ENCODE data around the gene MED20.

The MED20 gene

DNA sequence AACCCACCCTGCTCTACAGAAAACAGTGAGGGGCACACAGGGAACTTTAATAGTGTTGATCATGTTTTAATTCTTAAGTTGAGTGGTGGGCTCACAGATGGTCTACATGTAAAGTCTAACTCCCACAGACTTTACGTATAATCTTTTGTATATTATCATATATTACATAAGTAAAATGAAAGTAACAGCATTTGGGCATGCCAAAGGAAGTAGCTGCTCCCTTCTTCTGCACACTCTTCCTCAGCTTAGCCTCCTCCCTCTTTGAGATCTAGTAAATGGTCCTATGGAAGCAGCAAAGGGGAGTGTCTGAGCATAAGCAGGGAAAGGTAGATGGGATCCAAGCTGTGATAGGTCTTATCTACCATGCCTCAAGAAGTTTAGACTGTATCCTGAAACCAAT lies 11.2 kb downstream of the MED20 start:
- H3K36me3 ChIP-seq (ENCODE audit: control insufficient read depth, insufficient read depth, low read length): peaks cover 21% of the 10 kb centered on the region
- H3K4me1 ChIP-seq (ENCODE audit: control insufficient read depth, insufficient read depth, low read length): no peaks in the 10 kb centered on the region
- H3K4me3 ChIP-seq (ENCODE audit: insufficient read depth, low read depth, low read length): no peak overlapping the region
- 100% methylated on average over 1 of the region's 1 CpG; no CpG with 5 or more reads in 1 of the 2 experiments for WGBS, 2 experiments
- no peaks in the 10 kb centered on the region for H3K9me3 ChIP-seq (ENCODE audit: control insufficient read depth, low read length)
- H3K27ac ChIP-seq (ENCODE audit: insufficient read depth, low read depth, low read length, poor library complexity, severe bottlenecking): no peak overlapping the region
- no peaks in the 10 kb centered on the region for H3K27me3 ChIP-seq (ENCODE audit: control insufficient read depth, insufficient read depth, low read length, poor library complexity, severe bottlenecking)

DNA sequence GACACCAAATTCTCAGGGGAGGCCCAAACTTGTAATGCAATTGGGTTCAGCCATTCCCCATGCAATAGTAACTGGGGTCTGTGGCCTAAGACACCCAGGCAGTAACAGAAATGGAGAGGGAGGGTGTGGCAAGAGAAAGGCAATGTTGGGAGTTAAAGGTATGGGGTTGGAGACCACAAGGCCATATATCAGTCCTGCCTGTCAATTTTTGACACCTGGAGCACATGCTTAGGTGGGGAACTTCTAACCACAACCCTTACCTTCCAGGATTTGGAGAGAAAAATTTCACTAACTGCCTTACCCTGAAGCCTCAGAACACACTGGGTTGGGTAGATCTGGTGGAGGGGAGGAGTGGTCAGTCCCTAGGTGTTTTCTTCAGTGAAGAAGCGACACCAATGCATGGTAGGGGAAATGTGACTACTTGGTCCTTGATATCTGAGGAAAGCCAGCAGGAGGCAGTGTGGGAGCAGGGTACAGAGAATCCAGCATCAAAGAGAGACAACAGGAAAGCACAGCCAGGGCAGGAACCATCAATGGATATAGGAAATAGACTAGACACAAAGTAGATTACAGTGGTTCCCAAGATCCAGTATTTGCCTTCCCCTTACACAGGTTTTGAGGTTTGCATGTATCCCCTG lies 18.9 kb downstream of the MED20 start:
- Histone ChIP-seq H3K9me3 (ENCODE audit: control insufficient read depth, low read length) (no peaks in the 10 kb centered on the region), H3K36me3 (ENCODE audit: control insufficient read depth, insufficient read depth, low read length) (peaks cover 19% of the 10 kb centered on the region), H3K4me3 (ENCODE audit: insufficient read depth, low read depth, low read length) (no peak overlapping the region), H3K27ac (ENCODE audit: insufficient read depth, low read depth, low read length, poor library complexity, severe bottlenecking) (no peak overlapping the region), H3K27me3 (ENCODE audit: control insufficient read depth, insufficient read depth, low read length, poor library complexity, severe bottlenecking) (no peaks in the 10 kb centered on the region), H3K4me1 (ENCODE audit: control insufficient read depth, insufficient read depth, low read length) (no peaks in the 10 kb centered on the region)
- whole genome bisulfite sequencing, 2 experiments: 89 to 90% methylated on average over 1 of the region's 1 CpG

DNA sequence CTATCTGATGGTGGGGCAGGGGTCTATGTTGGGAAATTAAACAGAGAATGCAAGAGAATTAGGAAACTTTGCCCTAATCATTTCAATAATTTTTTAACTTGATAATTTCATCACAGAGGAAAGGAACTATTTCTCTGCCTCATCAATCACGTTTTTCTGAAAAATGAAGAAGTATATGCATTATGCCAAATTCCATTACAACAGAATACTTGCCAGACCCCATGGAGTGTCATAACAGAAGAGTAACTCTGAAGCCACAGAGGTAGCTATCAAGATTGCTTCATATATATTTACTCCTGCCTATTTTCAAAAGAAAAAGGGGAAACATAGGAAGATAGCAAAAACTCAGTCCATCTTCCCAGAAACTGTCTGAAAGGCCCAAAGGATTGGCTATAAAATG lies 20.1 kb downstream of the MED20 start:
- H3K4me1 ChIP-seq (ENCODE audit: control insufficient read depth, insufficient read depth, low read length): no peaks in the 10 kb centered on the region
- H3K27me3 ChIP-seq (ENCODE audit: control insufficient read depth, insufficient read depth, low read length, poor library complexity, severe bottlenecking): no peaks in the 10 kb centered on the region
- no peaks in the 10 kb centered on the region for H3K9me3 ChIP-seq (ENCODE audit: control insufficient read depth, low read length)
- H3K27ac ChIP-seq (ENCODE audit: insufficient read depth, low read depth, low read length, poor library complexity, severe bottlenecking): no peak overlapping the region
- H3K4me3 ChIP-seq (ENCODE audit: insufficient read depth, low read depth, low read length): no peak overlapping the region
- peaks cover 11% of the 10 kb centered on the region for H3K36me3 ChIP-seq (ENCODE audit: control insufficient read depth, insufficient read depth, low read length)
- 90 to 100% methylated on average over 1 of the region's 1 CpG for WGBS, 2 experiments

DNA sequence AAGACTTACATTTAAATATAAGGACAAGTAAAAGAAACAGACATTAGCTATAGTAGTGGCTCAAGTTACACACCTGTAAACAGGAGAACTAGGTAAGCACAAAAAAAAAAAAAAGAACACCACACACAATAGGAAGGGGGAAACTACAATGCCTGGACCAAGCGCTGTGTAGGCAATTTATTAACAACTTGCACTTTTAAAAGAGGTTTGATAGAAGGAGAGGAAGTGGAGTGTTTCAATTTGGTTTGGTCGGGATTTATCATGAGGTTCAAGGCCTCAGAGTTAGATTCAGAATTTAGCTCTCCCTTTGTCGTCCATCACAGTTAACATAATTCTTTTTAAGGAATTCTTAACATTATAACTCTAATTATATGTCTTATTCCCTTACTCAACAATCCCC lies 24.7 kb downstream of the MED20 start:
- whole genome bisulfite sequencing, 2 experiments: 44 to 66% methylated on average over 1 to 3 of the region's 3 CpGs
- H3K27me3 ChIP-seq (ENCODE audit: control insufficient read depth, insufficient read depth, low read length, poor library complexity, severe bottlenecking): no peaks in the 10 kb centered on the region
- no peaks in the 10 kb centered on the region for H3K4me1 ChIP-seq (ENCODE audit: control insufficient read depth, insufficient read depth, low read length)
- peaks cover 3% of the 10 kb centered on the region for H3K36me3 ChIP-seq (ENCODE audit: control insufficient read depth, insufficient read depth, low read length)
- H3K27ac ChIP-seq (ENCODE audit: insufficient read depth, low read depth, low read length, poor library complexity, severe bottlenecking): peak overlapping the region; percentile 95
- peak overlapping the region; percentile 64 for H3K4me3 ChIP-seq (ENCODE audit: insufficient read depth, low read depth, low read length)
- H3K9me3 ChIP-seq (ENCODE audit: control insufficient read depth, low read length): no peaks in the 10 kb centered on the region

DNA sequence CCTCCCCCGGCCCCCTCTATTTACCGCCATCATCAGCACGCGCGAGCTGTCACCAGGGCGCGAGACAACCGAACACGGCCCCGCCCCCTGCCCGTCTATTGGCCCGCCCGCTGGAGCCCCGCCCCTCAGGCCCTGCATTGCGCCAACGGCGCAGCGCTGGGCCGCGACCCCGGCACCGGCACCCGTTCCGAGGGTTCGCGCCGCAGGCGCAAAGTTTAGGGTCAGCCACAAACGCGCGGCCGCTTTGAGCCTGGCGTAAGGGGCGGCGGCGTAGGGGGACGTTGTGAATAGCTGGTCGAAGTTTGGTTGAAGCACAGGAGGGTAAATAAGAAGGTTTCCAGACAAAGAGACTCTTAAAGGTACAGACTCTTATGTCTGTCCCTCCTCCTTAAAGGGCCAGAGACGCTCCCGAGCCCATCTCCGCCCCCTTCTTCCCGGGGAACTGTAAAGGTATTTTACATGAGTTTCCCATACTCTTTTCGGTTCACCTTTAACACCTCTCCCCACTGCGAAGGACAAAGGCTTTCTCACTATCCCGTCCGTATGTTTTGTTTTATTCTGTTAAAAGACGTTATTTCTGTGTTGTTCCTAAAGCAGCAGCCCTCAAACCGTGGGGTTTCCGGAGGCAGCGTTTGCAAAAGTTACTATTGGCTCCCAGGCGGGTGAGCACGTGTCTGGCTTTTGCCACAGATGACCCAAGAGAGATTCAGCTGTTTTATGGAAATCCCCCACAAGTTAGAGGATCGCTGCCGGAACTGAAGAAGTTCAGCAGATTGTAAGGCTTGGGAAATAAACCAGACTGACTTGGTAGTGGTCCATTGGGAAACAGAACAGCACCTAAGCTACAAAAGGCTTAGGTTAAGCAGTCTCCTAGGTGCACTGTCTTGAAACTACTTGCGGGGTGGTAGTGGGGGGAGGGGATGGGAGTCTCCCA lies 25.4 kb downstream of the MED20 start, which contains the start of gene USP49:
TSS of gene USP49 (minus strand) at position 76 of the 934 bp plus-strand sequence. CDS start 88,392 bp downstream, outside the sequence.
- 0 to 1% methylated on average over 54 of the region's 55 CpGs for WGBS, 2 experiments
- Histone ChIP-seq H3K9me3 (ENCODE audit: control insufficient read depth, low read length) (no peaks in the 10 kb centered on the region), H3K27ac (ENCODE audit: insufficient read depth, low read depth, low read length, poor library complexity, severe bottlenecking) (peak within 1 kb of the TSS; percentile 95), H3K27me3 (ENCODE audit: control insufficient read depth, insufficient read depth, low read length, poor library complexity, severe bottlenecking) (no peaks in the 10 kb centered on the region), H3K36me3 (ENCODE audit: control insufficient read depth, insufficient read depth, low read length) (no peaks in the 10 kb centered on the region), H3K4me1 (ENCODE audit: control insufficient read depth, insufficient read depth, low read length) (no peaks in the 10 kb centered on the region), H3K4me3 (ENCODE audit: insufficient read depth, low read depth, low read length) (peak within 1 kb of the TSS; percentile 64)

DNA sequence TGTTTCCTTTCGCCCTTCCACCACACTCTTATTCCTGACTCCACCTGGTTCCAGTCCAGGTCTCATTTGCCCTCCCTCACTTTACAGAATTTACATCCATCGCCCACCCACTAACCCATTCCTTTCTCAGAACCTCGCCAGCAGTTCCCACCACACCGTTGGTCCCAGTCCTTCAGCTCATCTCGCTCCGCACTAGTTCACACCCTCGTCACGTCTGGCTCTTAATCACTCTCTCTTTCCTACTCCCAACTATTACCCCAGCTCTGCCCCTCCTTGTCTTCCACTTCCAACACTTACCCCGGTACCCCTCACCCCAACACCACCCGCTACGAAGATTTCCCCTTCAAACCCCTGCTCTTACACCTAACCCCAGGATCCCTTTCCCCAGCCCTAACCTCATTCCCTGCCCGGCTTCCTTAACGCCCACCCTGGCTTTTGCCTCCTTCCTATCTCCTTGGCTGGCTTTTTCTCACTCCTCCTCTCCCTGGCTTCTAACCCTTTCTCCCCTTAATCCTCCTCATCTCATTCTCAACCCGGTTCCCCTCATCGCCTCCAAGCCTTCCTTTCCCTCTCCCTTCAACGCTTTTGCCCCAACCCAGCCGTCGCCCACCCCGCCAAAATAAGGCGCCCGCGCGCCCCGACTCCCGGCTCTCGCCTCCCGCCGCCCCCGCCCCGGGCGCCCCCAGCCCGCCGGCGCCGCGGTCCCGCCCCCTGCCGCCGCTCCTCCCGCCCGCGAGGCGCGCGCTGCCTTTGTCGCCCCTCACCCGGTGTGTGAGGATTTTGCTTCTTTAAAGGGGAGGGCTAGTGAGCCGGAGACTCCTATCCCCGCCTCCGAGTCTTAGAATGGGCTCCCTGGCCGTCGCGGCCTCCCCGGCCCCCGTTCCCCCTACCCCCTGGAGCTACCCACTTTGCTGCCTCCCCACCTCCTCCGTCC lies 26.3 kb downstream of the MED20 start:
- H3K4me1 ChIP-seq (ENCODE audit: control insufficient read depth, insufficient read depth, low read length): no peaks in the 10 kb centered on the region
- peak overlapping the region; percentile 56 for H3K27ac ChIP-seq (ENCODE audit: insufficient read depth, low read depth, low read length, poor library complexity, severe bottlenecking)
- H3K36me3 ChIP-seq (ENCODE audit: control insufficient read depth, insufficient read depth, low read length): no peaks in the 10 kb centered on the region
- H3K4me3 ChIP-seq (ENCODE audit: insufficient read depth, low read depth, low read length): peak overlapping the region; percentile 64
- no peaks in the 10 kb centered on the region for H3K27me3 ChIP-seq (ENCODE audit: control insufficient read depth, insufficient read depth, low read length, poor library complexity, severe bottlenecking)
- H3K9me3 ChIP-seq (ENCODE audit: control insufficient read depth, low read length): no peaks in the 10 kb centered on the region
- whole genome bisulfite sequencing, 2 experiments: 0 to 1% methylated on average over 54 to 55 of the region's 56 CpGs

DNA sequence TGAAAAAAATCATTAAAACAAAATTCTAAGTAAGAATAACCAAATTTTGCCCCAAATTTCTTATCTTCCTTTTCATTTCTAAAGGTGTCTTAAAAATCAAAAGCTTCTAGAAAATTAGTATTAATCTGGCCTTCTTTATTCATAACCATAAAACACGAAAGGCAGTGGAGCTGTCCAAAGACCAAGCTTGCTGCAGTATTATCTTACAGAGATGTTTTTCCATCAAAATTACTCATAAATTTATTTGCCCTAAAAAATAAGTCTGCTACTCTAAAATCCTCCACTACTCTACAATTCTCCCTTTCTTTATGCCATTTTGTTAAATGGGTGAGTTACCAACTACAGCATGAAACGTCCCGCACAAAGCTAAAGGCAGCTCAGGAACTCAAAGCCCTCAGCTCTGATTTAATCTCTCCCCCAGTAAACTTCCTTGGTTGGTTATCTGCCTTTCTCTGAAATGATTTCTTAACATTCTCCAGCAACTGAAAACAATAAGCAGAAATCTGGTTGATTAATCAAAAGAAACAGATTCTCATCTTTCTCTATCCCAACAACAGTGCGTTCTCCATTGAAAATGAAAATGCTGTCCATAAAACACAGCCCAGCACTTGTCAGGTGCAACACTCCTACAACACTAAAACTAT lies 27.9 kb downstream of the MED20 start:
- 57 to 64% methylated on average over 4 of the region's 4 CpGs for WGBS, 2 experiments
- H3K9me3 ChIP-seq (ENCODE audit: control insufficient read depth, low read length): no peaks in the 10 kb centered on the region
- H3K27ac ChIP-seq (ENCODE audit: insufficient read depth, low read depth, low read length, poor library complexity, severe bottlenecking): no peak overlapping the region
- H3K4me3 ChIP-seq (ENCODE audit: insufficient read depth, low read depth, low read length): peak overlapping the region; percentile 64
- H3K36me3 ChIP-seq (ENCODE audit: control insufficient read depth, insufficient read depth, low read length): no peaks in the 10 kb centered on the region
- no peaks in the 10 kb centered on the region for H3K27me3 ChIP-seq (ENCODE audit: control insufficient read depth, insufficient read depth, low read length, poor library complexity, severe bottlenecking)
- H3K4me1 ChIP-seq (ENCODE audit: control insufficient read depth, insufficient read depth, low read length): no peaks in the 10 kb centered on the region

DNA sequence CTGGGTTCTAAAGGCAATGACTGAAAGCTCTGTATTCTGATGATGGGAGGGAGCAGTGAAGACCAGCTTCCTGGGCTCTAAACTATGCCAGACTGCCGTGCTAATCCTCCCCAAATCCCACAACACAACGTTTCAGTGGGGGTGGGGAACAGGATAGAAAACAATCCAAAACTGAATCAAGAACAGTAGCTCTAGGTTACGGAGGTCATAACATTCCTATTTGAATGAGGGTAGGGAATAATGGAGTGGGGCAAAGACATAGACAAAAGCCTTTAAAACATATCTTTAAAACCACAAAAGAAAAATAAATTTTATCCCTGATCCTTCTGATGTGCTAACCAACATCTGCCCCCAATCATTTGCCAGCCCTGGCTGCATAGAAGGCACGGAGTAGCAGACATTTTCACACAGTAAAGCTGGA lies 33.6 kb downstream of the MED20 start:
- no peaks in the 10 kb centered on the region for H3K36me3 ChIP-seq (ENCODE audit: control insufficient read depth, insufficient read depth, low read length)
- 7 to 10% methylated on average over 2 to 3 of the region's 4 CpGs for WGBS, 2 experiments
- H3K9me3 ChIP-seq (ENCODE audit: control insufficient read depth, low read length): no peaks in the 10 kb centered on the region
- H3K27ac ChIP-seq (ENCODE audit: insufficient read depth, low read depth, low read length, poor library complexity, severe bottlenecking): peak overlapping the region; percentile 75
- H3K4me3 ChIP-seq (ENCODE audit: insufficient read depth, low read depth, low read length): no peak overlapping the region
- no peaks in the 10 kb centered on the region for H3K27me3 ChIP-seq (ENCODE audit: control insufficient read depth, insufficient read depth, low read length, poor library complexity, severe bottlenecking)
- peaks cover 11% of the 10 kb centered on the region for H3K4me1 ChIP-seq (ENCODE audit: control insufficient read depth, insufficient read depth, low read length)

DNA sequence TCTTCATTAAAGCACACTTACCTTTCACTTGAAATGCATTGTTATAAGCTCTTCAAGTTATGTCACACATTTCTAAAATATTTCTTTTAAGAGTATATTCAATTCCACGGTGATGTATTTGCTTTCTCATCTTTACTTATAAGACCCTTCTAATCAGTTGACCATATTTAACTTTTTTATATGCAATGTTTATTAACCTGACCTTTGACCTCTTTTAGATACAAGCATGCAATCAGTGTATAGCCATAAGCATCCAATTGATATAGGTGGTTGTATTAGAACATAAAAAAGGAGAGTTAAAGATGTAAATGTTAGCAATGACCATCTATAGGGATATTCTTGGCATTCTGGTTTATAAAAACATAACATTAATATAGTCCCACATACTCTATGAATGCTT lies 35.0 kb downstream of the MED20 start:
- Histone ChIP-seq H3K4me3 (ENCODE audit: insufficient read depth, low read depth, low read length) (no peak overlapping the region), H3K9me3 (ENCODE audit: control insufficient read depth, low read length) (no peaks in the 10 kb centered on the region), H3K4me1 (ENCODE audit: control insufficient read depth, insufficient read depth, low read length) (peaks cover 11% of the 10 kb centered on the region), H3K36me3 (ENCODE audit: control insufficient read depth, insufficient read depth, low read length) (no peaks in the 10 kb centered on the region), H3K27me3 (ENCODE audit: control insufficient read depth, insufficient read depth, low read length, poor library complexity, severe bottlenecking) (no peaks in the 10 kb centered on the region), H3K27ac (ENCODE audit: insufficient read depth, low read depth, low read length, poor library complexity, severe bottlenecking) (no peak overlapping the region)
- WGBS, 2 experiments: 88 to 100% methylated on average over 1 of the region's 1 CpG
